NCI-H1048 (cell line): ENCODE data around the gene C17orf114.

Source experiments
- DNase-seq: peaks from one replicate; lab custom pipeline; 2025; lab: John Stamatoyannopoulos, UW

Gene C17orf114

DNA sequence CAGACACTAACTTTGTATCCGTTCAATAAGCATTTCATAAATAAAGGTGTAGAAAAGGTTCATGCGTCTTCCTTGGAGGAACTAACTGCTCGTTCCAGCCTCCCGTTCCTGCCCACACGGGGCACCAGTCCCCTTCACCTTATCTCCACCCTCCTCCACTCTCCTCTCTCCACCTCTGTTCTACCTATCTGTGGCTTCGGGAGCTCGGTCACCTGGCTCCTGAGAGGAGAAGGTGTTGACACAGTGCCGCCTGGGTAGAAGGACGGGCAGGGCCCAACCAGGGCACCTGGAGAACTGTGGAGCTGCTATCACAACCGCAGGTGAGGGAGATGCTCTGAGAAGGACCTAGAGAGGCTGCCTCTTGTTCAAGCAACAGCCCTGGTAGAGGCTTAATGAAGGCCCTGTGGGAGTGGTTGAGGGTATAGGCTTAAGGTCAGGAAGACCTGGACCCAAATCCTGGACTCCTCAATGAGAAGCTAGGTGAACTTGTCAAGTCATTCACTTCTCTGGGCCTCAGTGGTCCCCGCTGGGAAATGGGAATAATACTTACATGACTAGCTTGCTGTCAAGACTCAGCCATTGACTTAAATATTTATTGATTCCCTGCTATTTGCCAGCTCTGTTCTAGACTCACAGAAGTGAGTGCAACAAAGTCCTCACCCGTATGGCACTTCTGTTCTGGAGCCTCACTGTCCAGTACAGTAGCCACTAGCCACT is 21.4 kb upstream of the C17orf114 start:
- no peak for DNase-seq

DNA sequence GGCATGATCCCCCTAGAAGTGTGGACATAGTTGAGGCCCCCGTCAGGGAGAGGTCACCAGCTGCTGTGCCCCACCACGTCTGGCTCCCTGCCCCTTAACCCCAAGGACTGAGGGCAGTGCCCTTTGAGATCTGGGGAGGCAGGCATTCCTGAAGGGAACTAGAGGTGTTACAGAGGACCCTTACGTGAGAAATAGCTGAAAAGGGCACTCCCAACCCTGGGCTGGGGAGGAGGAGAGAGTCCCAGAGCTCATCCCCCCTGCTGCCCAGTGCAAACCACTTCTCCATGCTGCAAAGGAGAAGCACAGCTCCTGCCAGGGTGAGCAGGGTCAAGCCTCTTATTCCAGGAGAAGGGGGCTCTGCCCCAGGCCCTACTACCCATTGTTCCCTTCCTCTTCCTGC is 20.7 kb upstream of the C17orf114 start:
- no peak for DNase-seq

DNA sequence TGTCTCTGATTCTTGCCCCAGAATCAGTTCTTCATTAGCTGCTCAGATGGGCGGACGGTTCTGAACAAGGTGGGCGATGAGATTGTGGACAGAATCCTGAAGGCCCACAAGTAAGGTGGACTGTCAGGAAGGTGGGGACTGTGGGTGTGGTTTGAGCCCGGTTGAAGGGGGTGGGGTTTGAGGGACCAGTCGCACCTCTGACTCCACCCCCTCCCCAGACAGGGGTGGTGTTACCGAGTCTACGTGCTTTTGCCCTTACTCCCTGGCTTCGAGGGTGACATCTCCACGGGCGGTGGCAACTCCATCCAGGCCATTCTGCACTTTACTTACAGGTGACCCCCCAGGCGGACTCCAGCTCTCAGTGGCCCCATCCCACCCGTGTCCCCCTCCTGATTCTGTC is 16.1 kb upstream of the C17orf114 start:
- no peak for DNase-seq

DNA sequence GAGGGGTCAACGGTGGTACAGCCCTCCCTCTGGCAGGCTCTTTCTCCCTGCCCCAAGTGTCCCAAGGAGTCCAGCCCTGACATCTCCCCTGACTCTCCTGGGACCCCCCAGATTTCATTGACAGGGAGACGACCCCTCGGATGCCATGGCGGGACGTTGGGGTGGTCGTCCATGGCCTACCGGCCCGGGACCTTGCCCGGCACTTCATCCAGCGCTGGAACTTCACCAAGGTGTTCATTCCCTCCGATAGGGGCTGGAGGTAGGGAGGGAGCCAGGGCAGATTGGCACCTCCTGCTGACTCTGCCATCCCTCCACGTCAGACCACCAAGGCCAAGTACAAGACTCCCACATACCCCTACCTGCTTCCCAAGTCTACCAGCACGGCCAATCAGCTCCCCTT is 14.7 kb upstream of the C17orf114 start:
- no peak for DNase-seq

DNA sequence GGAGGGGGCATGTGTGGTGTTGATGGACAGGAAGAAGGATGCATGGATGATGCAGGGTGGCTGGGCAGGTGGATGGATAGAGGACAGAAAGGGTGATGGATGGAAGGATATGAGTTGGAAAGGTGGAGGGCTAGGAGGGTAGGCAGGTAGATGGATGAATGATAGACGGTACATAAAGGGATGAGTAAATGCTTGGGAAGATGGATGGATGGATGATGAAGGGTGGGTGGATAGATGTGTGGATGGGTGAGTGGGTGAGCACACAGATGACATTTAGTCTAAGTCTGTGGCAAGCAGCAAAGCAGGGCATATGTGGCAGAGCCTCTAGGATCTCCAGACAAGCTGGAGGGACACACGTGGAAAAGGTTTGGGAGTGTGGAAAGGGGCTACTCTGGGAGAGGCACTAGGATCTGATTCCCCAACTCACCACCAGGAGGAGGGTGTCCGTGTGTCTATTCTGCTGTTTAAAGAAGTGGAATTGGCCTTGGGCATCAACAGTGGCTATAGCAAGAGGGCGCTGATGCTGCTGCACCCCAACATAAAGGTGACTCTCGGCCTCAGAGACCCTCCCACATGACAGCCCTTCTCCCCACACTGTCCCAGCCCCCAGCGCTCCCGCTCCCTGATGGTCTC is 13.0 kb upstream of the C17orf114 start:
- no peak for DNase-seq

DNA sequence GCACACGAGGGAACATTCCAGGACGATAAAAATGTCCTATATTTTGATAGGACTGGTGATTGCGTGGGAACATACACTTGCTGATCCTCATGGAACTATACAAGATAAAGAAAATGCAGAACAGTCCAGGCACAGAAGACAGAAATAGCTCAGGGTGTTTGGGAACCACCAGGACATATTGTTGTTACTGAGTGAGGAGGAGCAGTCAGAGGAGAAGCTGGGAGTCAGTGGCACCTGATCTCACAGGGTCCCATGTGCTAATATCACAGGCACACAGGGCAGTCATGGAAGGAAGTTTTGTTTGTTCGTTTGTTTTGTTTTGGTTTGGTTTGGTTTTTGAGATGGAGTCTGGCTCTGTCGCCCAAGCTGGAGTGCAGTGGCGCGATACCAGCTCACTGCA is 10.6 kb upstream of the C17orf114 start:
- no peak for DNase-seq

DNA sequence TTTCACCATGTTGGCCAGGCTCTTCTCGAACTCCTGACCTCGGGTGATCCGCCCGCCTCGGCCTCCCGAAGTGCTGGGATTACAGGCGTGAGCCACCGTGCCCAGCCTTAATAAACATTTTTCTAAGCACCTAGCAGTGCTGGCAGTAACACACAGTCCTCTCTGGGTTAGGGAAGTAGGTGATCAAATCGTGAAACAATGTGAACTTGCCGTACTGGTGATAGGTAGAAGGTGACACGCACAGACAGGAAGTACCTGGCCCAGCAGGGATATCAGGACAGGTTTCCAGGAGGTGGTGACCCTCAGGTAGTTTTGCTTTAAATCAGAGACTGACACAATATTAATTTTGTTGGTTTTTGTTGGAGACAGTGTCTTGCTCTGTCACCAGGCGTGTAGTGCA is 9.3 kb upstream of the C17orf114 start:
- no peak for DNase-seq

DNA sequence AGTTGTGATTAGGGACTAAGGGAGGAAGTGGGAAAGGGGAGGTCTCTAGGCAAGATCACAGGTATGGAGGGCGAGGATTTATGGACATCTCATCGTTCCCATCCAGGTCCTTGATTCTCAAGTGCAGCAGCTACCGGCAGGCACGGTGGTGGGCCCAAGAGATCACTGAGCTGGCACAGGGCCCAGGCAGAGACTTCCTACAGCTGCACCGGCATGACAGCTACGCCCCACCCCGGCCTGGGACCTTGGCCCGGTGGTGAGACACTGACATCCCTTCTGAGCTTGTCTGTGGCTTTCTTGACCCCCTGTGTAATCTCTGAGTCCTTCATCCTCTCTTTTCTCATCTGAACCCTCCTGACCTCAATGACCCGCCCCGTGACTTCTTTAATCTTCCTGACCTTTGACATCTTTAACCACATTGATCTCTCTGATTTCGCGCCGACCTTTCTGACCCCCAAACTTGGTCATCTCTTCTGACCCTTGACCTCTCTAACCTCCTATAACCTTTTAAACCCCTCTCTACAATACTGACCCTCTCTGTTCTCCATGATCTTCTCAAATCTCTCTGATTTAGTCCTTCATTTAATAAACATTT is 8.7 kb upstream of the C17orf114 start:
- DNase-seq: no peak

DNA sequence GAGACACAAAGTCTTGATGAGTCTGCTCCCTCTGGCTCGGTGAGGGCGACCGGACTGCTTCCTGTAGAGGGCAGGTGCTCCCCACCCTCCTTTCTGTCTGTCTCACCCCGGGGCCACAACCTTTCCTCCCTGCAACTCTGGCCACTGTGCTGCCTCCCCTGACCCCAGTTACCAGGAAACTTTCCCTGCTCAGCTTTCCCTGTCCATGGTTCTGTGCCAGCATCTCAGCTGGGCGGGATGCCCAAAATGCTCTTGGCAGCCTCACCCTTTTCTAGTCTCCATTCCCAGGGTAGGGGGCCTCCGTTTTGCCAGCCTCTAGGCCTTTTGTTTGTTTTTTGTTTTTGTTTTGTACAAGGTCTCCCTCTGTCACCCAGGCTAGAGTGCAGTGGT is 6.2 kb upstream of the C17orf114 start:
- DNase-seq: no peak

DNA sequence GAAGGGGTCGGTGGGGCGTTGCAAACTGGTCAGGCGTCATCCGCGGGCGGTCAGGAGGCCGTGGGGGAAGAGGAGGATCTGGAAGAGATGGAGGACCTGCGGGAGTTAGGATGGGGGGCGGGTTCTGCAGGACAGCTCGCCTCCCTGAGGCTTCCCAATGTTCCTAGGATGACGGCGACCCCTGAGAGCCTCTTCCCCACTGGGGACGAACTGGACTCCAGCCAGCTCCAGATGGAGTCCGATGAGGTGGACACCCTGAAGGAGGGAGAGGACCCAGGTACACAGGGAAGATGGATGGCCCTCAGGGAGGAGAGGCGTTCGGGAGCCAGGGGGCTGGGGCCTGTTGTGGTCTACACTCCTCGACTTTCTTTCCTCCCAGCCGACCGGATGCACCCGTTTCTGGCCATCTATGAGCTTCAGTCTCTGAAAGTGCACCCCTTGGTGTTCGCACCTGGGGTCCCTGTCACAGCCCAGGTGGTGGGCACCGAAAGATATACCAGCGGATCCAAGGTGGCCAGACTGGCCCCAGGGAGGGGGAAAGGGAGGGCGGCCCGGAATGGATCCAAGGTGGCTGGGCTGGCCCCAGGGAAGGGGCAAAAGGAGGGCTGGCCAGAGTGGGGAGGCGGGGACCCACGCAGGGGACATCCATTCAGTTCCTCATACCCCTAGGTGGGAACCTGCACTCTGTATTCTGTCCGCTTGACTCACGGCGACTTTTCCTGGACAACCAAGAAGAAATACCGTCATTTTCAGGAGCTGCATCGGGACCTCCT is 5.7 kb upstream of the C17orf114 start:
- DNase-seq: no peak

DNA sequence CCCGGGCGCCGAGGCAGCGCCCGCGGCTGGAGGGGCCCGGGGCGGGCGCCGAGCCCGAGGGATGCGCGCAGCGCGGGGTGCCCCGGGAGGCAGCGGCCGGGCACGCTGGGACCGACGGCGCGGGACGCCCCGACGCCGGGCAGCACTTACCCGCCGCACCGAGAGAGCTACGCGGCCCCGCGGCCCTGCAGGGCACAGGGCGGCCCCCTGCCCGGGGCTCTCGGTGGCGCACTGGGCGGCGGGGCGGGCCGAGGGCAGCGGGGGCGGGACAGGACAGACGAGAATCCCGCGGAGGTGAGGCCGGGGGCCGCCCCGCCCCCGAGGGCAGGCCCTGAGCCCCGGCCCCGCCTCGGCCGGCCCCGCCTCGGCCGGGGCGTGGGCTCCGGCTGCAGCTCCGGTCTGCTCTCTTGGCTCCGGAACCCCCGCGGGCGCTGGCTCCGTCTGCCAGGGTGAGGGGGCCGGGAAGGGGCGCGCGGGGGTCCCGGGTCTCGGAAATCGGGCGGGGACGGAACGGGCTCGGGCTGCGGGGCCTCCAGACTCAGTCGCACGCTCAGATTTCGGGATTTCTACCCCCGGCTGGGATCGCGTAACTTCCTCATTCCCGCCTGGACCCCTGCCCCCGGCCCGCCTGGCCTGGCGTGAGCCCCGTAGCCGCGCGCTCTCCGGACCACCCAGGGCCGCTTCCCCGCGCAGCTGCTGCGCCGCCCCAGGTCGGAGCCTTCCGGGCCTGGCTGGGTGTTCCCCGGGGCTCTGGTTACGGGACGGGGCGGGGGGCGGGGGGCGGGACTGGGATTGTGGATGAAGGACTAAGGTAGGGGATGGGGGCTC is 4.9 kb upstream of the C17orf114 start, which contains the start of gene PLD2:
Gene PLD2 (plus strand): TSS at position 376 of the 828 bp plus-strand sequence. CDS start 621 bp downstream, outside the sequence.
- peak; percentile 63 for DNase-seq

DNA sequence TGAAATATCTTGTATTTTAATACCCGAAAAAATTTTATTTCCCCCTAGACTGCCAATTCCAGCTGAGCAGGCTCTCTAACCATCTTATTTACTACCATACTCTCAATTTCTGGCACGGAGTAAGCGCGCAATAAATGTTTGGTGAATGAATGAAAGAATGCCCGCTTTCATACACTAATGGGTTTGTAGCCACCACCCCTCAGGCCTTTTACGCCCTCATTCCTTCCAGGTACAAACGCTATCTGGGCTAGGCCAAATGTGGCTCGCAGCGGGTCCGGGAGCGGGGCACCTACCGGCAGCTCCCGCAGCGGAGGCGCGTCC is 4.3 kb upstream of the C17orf114 start:
- DNase-seq: no peak

DNA sequence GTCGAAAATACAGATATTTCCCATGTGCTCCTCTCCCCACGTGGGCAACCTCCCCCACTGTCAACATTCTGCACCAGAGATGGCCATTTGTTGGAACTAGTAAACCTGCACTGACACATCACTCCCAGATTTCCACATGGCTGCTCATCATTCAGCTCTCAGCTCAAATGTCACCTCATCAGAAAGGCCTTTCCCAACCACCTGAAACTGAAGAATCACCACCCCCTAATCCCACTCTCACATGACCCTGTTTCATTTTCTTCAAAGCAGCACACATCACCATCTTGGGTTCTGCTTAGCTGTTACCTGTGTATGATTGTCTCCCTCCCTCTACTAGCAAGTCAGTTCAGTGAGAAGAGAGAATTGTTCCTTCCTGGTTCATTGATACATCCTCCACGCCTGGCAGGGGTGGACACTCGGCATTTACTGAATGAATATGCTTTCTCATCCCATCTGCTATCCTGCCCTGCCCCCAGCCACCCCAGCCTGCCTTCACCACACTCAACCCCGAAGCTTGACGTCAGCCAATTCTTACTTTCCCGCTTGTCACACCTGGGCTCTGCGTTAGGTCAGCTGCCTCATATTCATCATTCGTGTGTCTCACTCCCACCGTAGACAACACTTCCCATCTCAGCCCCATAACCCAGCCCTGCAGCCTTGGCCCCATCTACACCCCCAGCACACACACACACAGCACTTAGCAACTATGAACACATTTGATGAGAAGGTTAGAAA is 1.5 kb downstream of the C17orf114 start:
- no peak for DNase-seq

DNA sequence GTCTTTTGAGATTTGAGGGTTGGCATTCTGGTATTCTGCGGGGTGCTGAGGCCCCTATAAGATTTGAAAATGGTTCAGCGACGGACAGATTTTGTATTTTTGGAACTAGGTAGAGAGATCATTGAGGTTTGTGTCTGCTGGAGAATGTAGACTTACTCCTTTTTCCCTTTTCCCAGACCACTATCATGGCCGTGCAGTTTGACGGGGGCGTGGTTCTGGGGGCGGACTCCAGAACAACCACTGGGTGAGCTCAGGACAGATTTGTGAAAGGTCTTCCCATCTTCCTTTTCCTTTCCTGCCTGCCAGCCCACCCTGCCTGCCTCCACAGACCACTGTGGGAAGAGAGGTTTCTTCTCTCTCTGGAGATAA is 5.6 kb downstream of the C17orf114 start:
- no peak for DNase-seq

DNA sequence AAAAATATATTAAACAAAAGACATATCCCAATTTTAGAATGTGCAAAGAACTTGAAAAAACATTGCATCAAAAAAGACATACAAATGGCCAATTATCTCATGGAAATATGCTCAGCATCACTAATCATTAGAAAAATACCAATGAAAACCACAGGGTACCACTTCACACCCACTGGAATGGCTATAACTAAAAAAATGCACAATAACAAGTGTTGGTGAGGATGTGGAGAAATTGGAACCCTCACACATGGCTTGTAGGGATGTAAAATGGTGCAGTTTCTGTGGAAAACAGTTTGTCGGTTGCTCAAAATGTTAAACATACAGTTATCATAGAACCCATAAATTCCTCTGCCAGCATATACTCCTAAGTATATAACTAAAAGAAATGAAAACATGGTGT is 7.0 kb downstream of the C17orf114 start:
- DNase-seq: no peak

DNA sequence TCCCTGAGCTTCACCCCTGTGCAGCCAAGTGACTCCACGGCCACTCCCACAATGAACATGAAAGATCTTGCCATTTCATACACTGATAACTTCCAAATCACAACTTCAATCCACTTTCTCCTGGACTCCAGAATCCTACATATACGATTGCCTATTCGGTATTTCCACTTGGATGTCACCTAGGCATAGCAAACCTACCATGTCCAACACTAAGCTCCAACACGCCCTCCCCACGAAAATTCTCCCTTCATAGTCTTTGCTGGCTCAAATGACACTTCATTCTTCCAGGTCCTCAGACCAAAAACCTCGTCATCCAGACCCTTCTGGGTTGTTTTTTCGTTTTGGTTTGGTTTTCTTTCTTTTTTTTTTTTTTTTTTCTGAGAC is 11.4 kb downstream of the C17orf114 start:
- DNase-seq: no peak

DNA sequence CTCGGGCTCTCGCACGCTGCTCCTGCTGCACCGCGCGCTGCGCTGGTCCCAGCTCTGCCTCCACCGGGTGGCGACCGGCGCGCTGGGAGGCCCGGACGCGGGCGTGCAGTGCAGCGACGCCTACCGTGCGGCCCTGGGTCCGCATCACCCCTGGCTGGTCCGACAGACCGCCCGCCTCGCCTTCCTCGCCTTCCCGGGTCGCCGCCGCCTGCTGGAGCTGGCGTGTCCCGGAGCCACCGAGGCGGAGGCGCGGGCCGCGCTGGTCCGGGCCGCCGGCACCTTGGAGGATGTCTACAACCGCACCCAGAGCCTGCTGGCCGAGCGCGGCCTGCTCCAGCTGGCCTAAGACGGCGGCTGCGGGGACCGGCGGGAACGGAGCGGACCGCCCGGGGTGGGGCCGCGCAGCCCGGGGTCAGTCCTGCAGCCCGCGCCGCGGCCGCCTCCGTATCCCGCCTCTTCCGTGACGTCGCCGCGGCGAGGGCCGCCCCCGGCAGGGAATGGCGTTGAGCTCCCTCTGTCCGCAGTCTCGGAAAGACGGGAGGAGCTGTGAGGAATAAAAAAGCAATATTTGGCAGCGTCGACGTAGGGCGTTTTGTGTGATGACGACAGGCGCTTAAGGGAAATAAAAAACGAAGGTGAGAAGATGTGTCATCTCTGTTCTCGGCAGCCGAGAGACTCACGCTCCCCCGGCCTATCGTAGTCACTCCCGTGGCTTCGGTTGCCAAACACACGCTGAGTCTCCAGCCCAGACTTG is 12.0 kb downstream of the C17orf114 start:
- DNase-seq: peak; percentile 38

DNA sequence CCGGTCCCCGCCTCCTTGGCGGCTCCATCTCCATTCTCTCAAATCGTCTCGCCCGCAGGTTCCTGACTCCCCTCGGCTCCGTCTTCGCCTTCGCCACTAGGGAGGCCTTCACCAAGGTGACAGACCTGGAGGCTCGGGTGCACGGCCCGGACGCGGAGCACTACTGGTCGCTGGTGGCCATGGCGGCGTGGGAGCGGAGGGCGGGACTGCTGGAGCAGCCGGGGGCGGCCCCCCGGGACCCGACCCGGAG is 12.5 kb downstream of the C17orf114 start:
- no peak for DNase-seq

DNA sequence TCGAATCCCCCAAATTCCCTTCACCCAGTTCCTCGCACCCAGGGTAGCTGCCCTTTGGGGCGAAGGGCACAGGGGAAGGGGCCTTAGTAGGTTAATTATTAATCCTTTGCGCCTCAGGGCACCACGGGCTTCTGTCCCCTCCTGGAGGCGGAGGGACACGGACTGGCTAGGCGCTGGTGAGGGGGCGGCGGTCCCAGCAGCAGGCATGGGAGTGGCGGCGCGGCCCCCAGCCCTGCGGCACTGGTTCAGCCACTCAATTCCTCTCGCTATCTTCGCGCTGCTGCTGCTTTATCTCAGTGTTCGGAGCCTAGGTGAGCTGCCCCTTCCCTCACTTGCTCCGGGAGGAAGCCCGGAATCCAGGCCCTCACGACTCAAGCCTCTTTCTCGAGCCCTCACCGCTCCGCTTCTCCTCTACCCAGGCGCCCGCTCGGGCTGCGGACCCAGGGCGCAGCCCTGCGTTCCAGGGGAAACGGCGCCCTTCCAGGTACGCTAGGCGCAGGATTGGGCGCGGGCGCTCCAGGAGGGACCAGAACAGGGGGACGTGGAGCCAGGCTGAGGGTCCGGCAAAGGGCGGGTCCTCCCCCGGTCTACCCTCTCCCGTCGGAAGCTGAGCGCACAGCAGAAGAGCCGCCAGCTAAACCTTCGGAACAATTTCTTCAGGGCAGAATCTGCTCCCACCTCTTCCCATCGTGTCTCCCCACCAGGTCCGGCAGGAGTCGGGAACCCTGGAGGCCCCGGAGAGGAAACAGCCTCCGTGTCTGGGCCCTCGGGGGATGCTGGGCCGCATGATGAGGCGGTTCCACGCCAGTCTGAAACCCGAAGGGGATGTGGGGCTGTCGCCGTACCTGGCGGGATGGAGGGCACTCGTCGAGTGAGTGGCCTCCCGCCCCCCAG is 13.1 kb downstream of the C17orf114 start, which contains the start of gene GLTPD2:
Gene GLTPD2 (plus strand): TSS at position 158 of the 894 bp plus-strand sequence. CDS start 48 bp downstream, at position 206.
- no peak for DNase-seq
